BJ (cell line): Measurements from ENCODE around the gene FANCC. TPM values are rescaled to one million over a fixed set of nuclear protein-coding genes. Genes with fewer than 3 reads are reported as not detected.

Experiments used
- CTCF ChIA-PET: fragments of 350-600 bp; formaldehyde crosslinking; extraction: SDS; loops from one replicate; lab custom pipeline; 2021; ENCODE audit warnings: antibody characterized with exemption, inconsistent platforms; lab: Yijun Ruan, JAX
- POLR2A ChIA-PET: fragments of 300-600 bp; sonication (Branson Sonifier 250); formaldehyde crosslinking; extraction: SDS; loops from one replicate; lab custom pipeline; 2021; ENCODE audit warnings: antibody characterized with exemption; lab: Charles Lee
- DNase-seq: peaks from one replicate; pipeline ENCODE4 v3.0.0-alpha.2; 2011; ENCODE audit warnings: low read depth
- H3K27me3 ChIP-seq: 2 replicates; pipeline ENCODE4 v1.6.0; 2011; ENCODE audit warnings: low read length; ENCODE audit not compliant: control insufficient read depth, insufficient read depth
- H3K36me3 ChIP-seq: 2 replicates; pipeline ENCODE4 v1.5.1; 2011; ENCODE audit warnings: low read length; ENCODE audit not compliant: control insufficient read depth, insufficient read depth
- H3K4me3 ChIP-seq: 2 replicates; pipeline ENCODE4 v1.5.1; 2011; ENCODE audit warnings: low read depth, mild to moderate bottlenecking, control low read depth, low read length
- polyA plus RNA-seq: library from polyadenylated mRNA; depleted of rRNA; stranded (reverse); fragments of >200 nt; gene quantifications from 2 replicates; pipeline ENCODE4 v1.2.3, GENCODE V29; 2011
- TF ChIP-seq, protein P1 (sequence below): IDR thresholded peaks from 2 replicates; pipeline ENCODE4 v1.5.1; 2011; ENCODE audit warnings: low read depth, mild to moderate bottlenecking, control low read depth, inconsistent platforms, low read length, moderate library complexity; ENCODE audit not compliant: insufficient read depth

The FANCC gene
- polyA plus RNA-seq, 1 experiment: 6.1 TPM

DNA sequence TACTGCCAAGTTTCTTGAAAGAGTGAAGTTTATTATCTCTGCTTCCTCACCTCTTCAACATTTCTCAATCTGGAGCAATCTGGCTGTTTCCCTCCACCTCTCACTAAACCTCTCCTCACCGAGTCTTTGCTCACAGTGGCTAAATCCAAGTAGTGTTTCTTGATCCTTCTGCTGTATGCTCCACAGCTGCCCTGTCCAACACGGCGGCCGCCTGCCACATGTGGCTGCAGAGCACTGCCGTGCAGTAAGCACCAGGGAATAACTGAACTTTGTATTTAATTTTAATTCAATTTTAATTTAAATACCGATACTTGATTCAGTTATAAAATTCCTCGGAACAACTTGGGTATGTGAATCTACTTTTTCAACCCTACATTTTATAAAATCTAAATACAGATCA lies 80.2 kb downstream of the FANCC start:
- no peaks in the 10 kb centered on the region for H3K27me3 ChIP-seq
- H3K4me3 ChIP-seq: no peak overlapping the region
- CTCF ChIA-PET: interaction anchor here (1.2 kb wide), 1 partner anchor 12 kb away, joined by 3 read pairs; no protein-coding TSS in a partner anchor
- peaks cover 2% of the 10 kb centered on the region; the same call in 1 of the 2 replicates for H3K36me3 ChIP-seq
- TF ChIP-seq, protein P1, sequence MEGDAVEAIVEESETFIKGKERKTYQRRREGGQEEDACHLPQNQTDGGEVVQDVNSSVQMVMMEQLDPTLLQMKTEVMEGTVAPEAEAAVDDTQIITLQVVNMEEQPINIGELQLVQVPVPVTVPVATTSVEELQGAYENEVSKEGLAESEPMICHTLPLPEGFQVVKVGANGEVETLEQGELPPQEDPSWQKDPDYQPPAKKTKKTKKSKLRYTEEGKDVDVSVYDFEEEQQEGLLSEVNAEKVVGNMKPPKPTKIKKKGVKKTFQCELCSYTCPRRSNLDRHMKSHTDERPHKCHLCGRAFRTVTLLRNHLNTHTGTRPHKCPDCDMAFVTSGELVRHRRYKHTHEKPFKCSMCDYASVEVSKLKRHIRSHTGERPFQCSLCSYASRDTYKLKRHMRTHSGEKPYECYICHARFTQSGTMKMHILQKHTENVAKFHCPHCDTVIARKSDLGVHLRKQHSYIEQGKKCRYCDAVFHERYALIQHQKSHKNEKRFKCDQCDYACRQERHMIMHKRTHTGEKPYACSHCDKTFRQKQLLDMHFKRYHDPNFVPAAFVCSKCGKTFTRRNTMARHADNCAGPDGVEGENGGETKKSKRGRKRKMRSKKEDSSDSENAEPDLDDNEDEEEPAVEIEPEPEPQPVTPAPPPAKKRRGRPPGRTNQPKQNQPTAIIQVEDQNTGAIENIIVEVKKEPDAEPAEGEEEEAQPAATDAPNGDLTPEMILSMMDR: no peak
- no peak for DNase-seq
- POLR2A ChIA-PET: no interaction called here

DNA sequence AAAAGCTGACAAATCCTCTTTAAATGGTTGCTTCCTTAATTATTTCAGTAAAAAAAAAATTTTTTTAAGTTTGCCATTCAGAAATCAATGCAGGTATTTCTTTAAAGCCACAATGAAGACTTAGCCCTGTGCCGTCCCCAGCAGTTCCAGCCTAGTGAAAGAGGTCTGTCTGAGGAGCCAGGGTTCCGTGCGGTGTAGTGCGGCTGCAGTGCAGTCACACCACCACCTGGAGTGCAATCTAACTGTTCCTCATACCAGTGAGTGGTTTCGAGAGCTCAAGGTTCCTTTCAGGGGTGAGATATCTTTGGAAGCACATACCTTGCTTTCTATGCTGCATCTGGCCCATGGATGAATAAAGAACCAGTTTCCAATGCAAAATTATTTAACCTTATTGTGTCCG lies 87.5 kb downstream of the FANCC start:
- POLR2A ChIA-PET: no interaction called here
- no peaks in the 10 kb centered on the region for H3K27me3 ChIP-seq
- TF ChIP-seq, protein P1: no peak
- no peaks in the 10 kb centered on the region for H3K36me3 ChIP-seq
- DNase-seq: no peak
- no peak overlapping the region for H3K4me3 ChIP-seq
- CTCF ChIA-PET: no interaction called here

DNA sequence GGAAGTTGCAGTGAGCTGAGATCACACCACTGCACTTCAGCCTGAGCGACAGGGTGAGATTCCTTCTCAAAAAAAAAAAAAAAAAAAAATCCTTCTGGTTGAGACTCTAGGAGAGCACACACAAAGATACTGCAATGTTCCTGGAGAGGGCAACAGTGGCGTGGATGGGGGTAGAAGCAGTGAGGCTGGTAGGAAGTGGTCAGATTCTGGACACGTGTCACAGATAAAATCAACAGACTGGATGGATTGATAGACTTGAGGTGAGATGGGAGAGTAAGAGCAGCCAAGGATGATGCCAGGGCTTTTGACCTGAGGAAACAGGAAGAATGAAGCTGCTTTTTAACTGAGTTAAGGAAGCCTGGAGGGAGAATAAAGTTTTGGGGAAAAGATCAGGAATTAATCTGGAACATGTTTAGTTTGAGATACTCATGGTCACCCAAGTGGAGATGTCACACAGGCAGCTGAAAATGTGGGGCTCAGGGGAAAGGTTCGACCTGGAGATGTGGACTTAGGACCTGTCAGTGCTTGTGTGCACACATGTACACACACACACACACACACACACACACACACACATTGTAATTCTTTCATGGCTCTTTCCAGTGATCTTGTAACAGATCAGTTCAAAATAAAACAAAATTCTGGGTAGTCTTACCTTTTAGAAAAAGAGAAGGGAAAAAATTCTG lies 88.1 kb downstream of the FANCC start:
- DNase-seq: no peak
- Histone ChIP-seq H3K36me3 (no peaks in the 10 kb centered on the region), H3K27me3 (no peaks in the 10 kb centered on the region), H3K4me3 (no peak overlapping the region)
- ChIA-PET CTCF (no interaction called here), POLR2A (no interaction called here)
- TF ChIP-seq, protein P1: no peak

DNA sequence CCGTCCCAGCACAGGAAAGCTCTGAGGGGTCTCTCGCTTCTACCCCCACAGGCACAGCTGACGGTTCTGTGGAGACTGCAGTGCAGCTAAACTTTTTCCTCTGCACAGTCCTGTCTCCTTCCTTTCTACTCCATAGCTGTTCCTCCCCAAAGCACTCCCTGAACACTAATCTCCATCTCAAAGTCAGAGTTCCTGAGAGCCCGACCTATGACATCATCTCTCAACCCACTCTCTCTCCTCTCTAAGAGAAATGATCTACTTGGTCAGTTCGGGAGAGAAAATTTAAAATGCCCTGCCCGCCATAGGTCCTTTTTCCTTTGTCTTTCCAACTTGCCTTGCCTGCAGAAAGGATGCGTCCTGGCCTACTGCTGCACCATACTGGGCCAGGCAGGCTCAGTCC lies 90.6 kb downstream of the FANCC start:
- ChIA-PET CTCF (interaction anchor here (0.7 to 1.1 kb wide), 3 partner anchors 23 to 27 kb away, joined by 3 read pairs; no protein-coding TSS in a partner anchor), POLR2A (no interaction called here)
- DNase-seq: no peak

DNA sequence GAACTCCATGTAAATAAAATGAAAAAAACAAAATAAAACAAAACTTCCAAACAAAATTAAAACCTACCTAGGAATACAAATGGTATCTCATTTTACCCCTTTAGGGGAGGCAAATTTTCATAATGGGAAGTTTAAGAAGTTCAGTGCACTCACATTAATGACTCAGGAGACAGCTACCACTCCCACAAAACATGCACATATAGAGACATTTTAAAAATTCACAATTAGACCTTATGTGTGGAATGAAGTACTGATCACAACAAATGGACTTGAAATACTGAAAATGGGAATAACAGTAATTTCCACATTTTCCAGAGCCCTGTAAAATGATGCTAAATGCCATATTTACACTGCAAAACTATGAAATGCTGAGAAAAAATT lies 91.8 kb downstream of the FANCC start:
- no peak for DNase-seq
- TF ChIP-seq, protein P1: no peak
- Histone ChIP-seq H3K36me3 (no peaks in the 10 kb centered on the region), H3K4me3 (no peak overlapping the region), H3K27me3 (no peaks in the 10 kb centered on the region)
- CTCF ChIA-PET: interaction anchor here (1.3 kb wide), 1 partner anchor 11 kb away, joined by 3 read pairs; no protein-coding TSS in a partner anchor
- POLR2A ChIA-PET: no interaction called here

More for the DNA sequence above, 90.6 kb downstream of the FANCC start:
- no peak overlapping the region for H3K4me3 ChIP-seq
- no peaks in the 10 kb centered on the region for H3K27me3 ChIP-seq
- H3K36me3 ChIP-seq: no peaks in the 10 kb centered on the region
- TF ChIP-seq, protein P1: no peak
